H1 (cell line): ENCODE measurements around the gene CBLL2. TPM values are rescaled to one million over a fixed set of nuclear protein-coding genes. Genes with fewer than 3 reads are reported as not detected.

ENCODE experiments used
- CTCF ChIA-PET: fragments of 300-600 bp; sonication (Branson Sonifier 250); formaldehyde crosslinking; loops from one replicate; lab custom pipeline; 2021; ENCODE audit not compliant: partially characterized antibody; lab: Charles Lee
- POLR2A ChIA-PET: fragments of 300-600 bp; sonication (Branson Sonifier 250); formaldehyde crosslinking; loops from one replicate; lab custom pipeline; 2021; ENCODE audit warnings: inconsistent platforms; ENCODE audit not compliant: partially characterized antibody; lab: Charles Lee
- DNase-seq, 2 experiments: peaks; one replicate each; pipeline versions ENCODE4 v3.0.0 to v3.0.0-alpha.2; 2010 to 2022; ENCODE audit warnings: low spot score in 2 of 2, low read depth in 1 of 2, mixed read lengths in 1 of 2
- FAIRE-seq: peaks from 2 replicates; lab custom pipeline; 2011; peaks lifted over from hg19 to GRCh38; lab: Jason Lieb, UNC
- H2AFZ ChIP-seq: 2 replicates; pipeline ENCODE4 v1.8.1; 2012; ENCODE audit warnings: low read length, inconsistent platforms
- H2AK5ac ChIP-seq: 2 replicates; pipeline ENCODE4 v1.6.1; 2013; ENCODE audit warnings: low read depth, low read length
- H2BK120ac ChIP-seq: replicated peaks from 2 replicates; pipeline ENCODE3; 2013; ENCODE audit warnings: low read depth, low read length, inconsistent platforms
- H2BK12ac ChIP-seq: 2 replicates; pipeline ENCODE4 v1.6.1; 2013; ENCODE audit warnings: low read depth, low read length
- H2BK15ac ChIP-seq: 2 replicates; pipeline ENCODE4 v1.6.1; 2013; ENCODE audit warnings: low read length
- H2BK20ac ChIP-seq: 2 replicates; pipeline ENCODE4 v1.6.1; 2013; ENCODE audit warnings: low read length
- H2BK5ac ChIP-seq: 2 replicates; pipeline ENCODE4 v1.6.1; 2013; ENCODE audit warnings: low read depth, low read length
- H3K14ac ChIP-seq: 2 replicates; pipeline ENCODE4 v1.6.1; 2013; ENCODE audit warnings: inconsistent platforms; ENCODE audit not compliant: insufficient read length
- H3K18ac ChIP-seq: 2 replicates; pipeline ENCODE4 v1.6.1; 2013; ENCODE audit warnings: low read length; ENCODE audit errors: extremely low read depth
- H3K23ac ChIP-seq: 2 replicates; pipeline ENCODE4 v1.6.1; 2013; ENCODE audit warnings: inconsistent platforms; ENCODE audit not compliant: insufficient read length
- H3K23me2 ChIP-seq: 2 replicates; pipeline ENCODE4 v1.6.1; 2013; ENCODE audit warnings: low read depth, low read length
- H3K27ac ChIP-seq: 2 replicates; pipeline ENCODE4 v1.6.1; 2011; ENCODE audit warnings: low read depth, low read length, inconsistent platforms
- H3K27me3 ChIP-seq, 4 experiments: replicated peaks in 1 of 4; 1 replicate in 1 of 4; 2 replicates in 3 of 4; pipeline versions ENCODE4 v1.6.1 to v1.8.1; 2011 to 2013; ENCODE audit warnings: low read length in 3 of 4, mild to moderate bottlenecking in 3 of 4, inconsistent platforms in 2 of 4, mixed read lengths in 2 of 4, moderate library complexity in 1 of 4; ENCODE audit not compliant: control insufficient read depth in 3 of 4, insufficient read depth in 3 of 4; ENCODE audit errors: extremely low read depth in 1 of 4
- H3K36me3 ChIP-seq, 4 experiments: 2 replicates each; pipeline versions ENCODE4 v1.6.1 to v1.8.1; 2011 to 2013; ENCODE audit warnings: mild to moderate bottlenecking in 4 of 4, low read length in 3 of 4, moderate library complexity in 2 of 4, control low read depth in 1 of 4, inconsistent platforms in 1 of 4; ENCODE audit not compliant: insufficient read depth in 4 of 4, control insufficient read depth in 2 of 4
- H3K4ac ChIP-seq: replicated peaks from 2 replicates; pipeline ENCODE3; 2013; ENCODE audit warnings: low read length, low read depth, mixed read lengths, inconsistent platforms; ENCODE audit not compliant: insufficient read length
- H3K4me1 ChIP-seq, 4 experiments: replicated peaks in 1 of 4; 1 replicate in 1 of 4; 2 replicates in 3 of 4; pipeline versions ENCODE4 v1.6.1 to v1.8.1; 2011 to 2013; ENCODE audit warnings: low read length in 3 of 4, inconsistent platforms in 2 of 4, mixed read lengths in 1 of 4; ENCODE audit not compliant: insufficient read depth in 4 of 4, control insufficient read depth in 3 of 4
- H3K4me2 ChIP-seq, 2 experiments: 2 replicates each; pipeline versions ENCODE4 v1.6.1 to v1.8.1; 2011 to 2013; ENCODE audit warnings: low read depth in 2 of 2, low read length in 2 of 2, control low read depth in 1 of 2, inconsistent platforms in 1 of 2, mild to moderate bottlenecking in 1 of 2; ENCODE audit not compliant: insufficient read depth in 1 of 2
- H3K4me3 ChIP-seq, 4 experiments: fragments of 200-600, 300-600 bp in 1 of 4; sonication (generic), shearing (Covaris generic), sonication (Bioruptor Twin) in 1 of 4; 2 replicates each; pipeline versions ENCODE4 v1.5.1 to v1.8.1; 2011 to 2016; ENCODE audit warnings: low read length in 4 of 4, low read depth in 3 of 4, control low read depth in 2 of 4, inconsistent platforms in 2 of 4, mild to moderate bottlenecking in 2 of 4, mixed read lengths in 1 of 4, moderate library complexity in 1 of 4; ENCODE audit not compliant: insufficient read depth in 2 of 4; ENCODE audit errors: extremely low read depth in 1 of 4
- H3K56ac ChIP-seq: replicated peaks from 2 replicates; pipeline ENCODE3; 2013; ENCODE audit warnings: low read depth, mild to moderate bottlenecking, mixed read lengths, low read length, inconsistent platforms; ENCODE audit not compliant: insufficient read length
- H3K79me1 ChIP-seq: 2 replicates; pipeline ENCODE4 v1.6.1; 2013; ENCODE audit warnings: low read depth, low read length, control low read depth
- H3K79me2 ChIP-seq, 2 experiments: 2 replicates each; pipeline versions ENCODE4 v1.6.1 to v1.8.1; 2012 to 2013; ENCODE audit warnings: low read length in 2 of 2, mild to moderate bottlenecking in 2 of 2, inconsistent platforms in 1 of 2; ENCODE audit not compliant: insufficient read depth in 2 of 2, control insufficient read depth in 1 of 2
- H3K9ac ChIP-seq, 4 experiments: replicated peaks in 1 of 4; 1 replicate in 1 of 4; 2 replicates in 3 of 4; pipeline versions ENCODE4 v1.6.1 to v1.8.1; 2011 to 2013; ENCODE audit warnings: low read depth in 3 of 4, low read length in 3 of 4, control low read depth in 2 of 4, mild to moderate bottlenecking in 2 of 4, moderate library complexity in 2 of 4, inconsistent platforms in 1 of 4; ENCODE audit errors: extremely low read depth in 1 of 4
- H3K9me3 ChIP-seq, 2 experiments: 2 replicates each; pipeline versions ENCODE4 v1.6.1 to v1.8.1; 2012 to 2013; ENCODE audit warnings: mild to moderate bottlenecking in 2 of 2, moderate library complexity in 2 of 2, control low read depth in 1 of 2, inconsistent platforms in 1 of 2, low read depth in 1 of 2, low read length in 1 of 2, mixed read lengths in 1 of 2; ENCODE audit not compliant: insufficient read depth in 2 of 2
- H4K20me1 ChIP-seq, 2 experiments: replicated peaks in 1 of 2; 2 replicates each; pipeline versions ENCODE3 to v1.8.1; 2011 to 2013; ENCODE audit warnings: inconsistent platforms in 2 of 2, low read length in 2 of 2, mild to moderate bottlenecking in 1 of 2; ENCODE audit not compliant: insufficient read depth in 2 of 2, control insufficient read depth in 1 of 2
- H4K5ac ChIP-seq: 2 replicates; pipeline ENCODE4 v1.6.1; 2013; ENCODE audit warnings: low read length, low read depth, mixed read lengths, inconsistent platforms; ENCODE audit not compliant: insufficient read length
- H4K8ac ChIP-seq: 2 replicates; pipeline ENCODE4 v1.8.0; 2013; ENCODE audit warnings: mild to moderate bottlenecking, moderate library complexity, low read length, inconsistent platforms; ENCODE audit not compliant: insufficient read depth; ENCODE audit errors: extremely low read depth
- H4K91ac ChIP-seq: replicated peaks from 2 replicates; pipeline ENCODE3; 2013; ENCODE audit warnings: low read length, mixed read lengths, inconsistent platforms; ENCODE audit not compliant: insufficient read length
- JUND ChIP-seq: IDR thresholded peaks from 2 replicates; pipeline ENCODE4 v1.6.1; 2011; ENCODE audit warnings: mild to moderate bottlenecking, improper control_type of control experiment, low read length
- POLR2A ChIP-seq, 2 experiments: IDR thresholded peaks; 1 replicate in 1 of 2; 2 replicates in 1 of 2; pipeline ENCODE4 v1.6.1; 2011; ENCODE audit warnings: low read depth in 2 of 2, low read length in 2 of 2, mild to moderate bottlenecking in 2 of 2; ENCODE audit errors: control extremely low read depth in 1 of 2
- RAD21 ChIP-seq, 2 experiments: IDR thresholded peaks in 1 of 2; conservative IDR thresholded peaks in 1 of 2; 2 replicates each; pipeline ENCODE4 v1.6.1; 2011; ENCODE audit warnings: low read depth in 2 of 2, low read length in 2 of 2, improper control_type of control experiment in 1 of 2, inconsistent platforms in 1 of 2, mild to moderate bottlenecking in 1 of 2, moderate library complexity in 1 of 2
- WGBS, 2 experiments: shearing (Covaris generic) in 1 of 2; methylation state at CpG; one replicate each; pipeline versions ENCODE4 v1.1.6 to v1.1.7; 2013 to 2015; ENCODE audit warnings: low lambda C conversion rate in 2 of 2, mixed read lengths in 2 of 2, inconsistent platforms in 1 of 2, low coverage in 1 of 2, missing lambda C conversion rate in 1 of 2; ENCODE audit not compliant: insufficient replicate concordance in 2 of 2, insufficient coverage in 1 of 2, insufficient read length in 1 of 2; ENCODE audit errors: extremely low coverage in 1 of 2, missing lambda C conversion rate in 1 of 2; 5-methylcytosine and 5-hydroxymethylcytosine counted together
- polyA plus RNA-seq, 7 experiments: library from polyadenylated mRNA; depleted of rRNA in 3 of 7; stranded (reverse) in 5 of 7; unstranded in 2 of 7; fragments of >200 nt in 5 of 7; fragments of 200-250 nt in 2 of 7; gene quantifications; 1 replicate in 5 of 7; 2 replicates in 1 of 7; 4 replicates in 1 of 7; pipeline versions ENCODE4 v1.2.1 to v1.2.3, GENCODE V29; 2011 to 2013; ENCODE audit warnings: missing spikeins in 2 of 7, mixed read lengths in 2 of 7
- total RNA-seq: library from RNA; stranded (reverse); fragmentation: NEBNext Ultra II Directional; extraction: Animal tissue kit (Norgen Biotek cat#: 25700); gene quantifications from 2 replicates; pipeline ENCODE4 v1.2.1, GENCODE V29; 2021

Gene CBLL2
- total and polyA plus RNA-seq, 2 of the 8 experiments (the other 6 are each of a cell fraction or from before 2014, with no cell fraction given) = not detected

DNA sequence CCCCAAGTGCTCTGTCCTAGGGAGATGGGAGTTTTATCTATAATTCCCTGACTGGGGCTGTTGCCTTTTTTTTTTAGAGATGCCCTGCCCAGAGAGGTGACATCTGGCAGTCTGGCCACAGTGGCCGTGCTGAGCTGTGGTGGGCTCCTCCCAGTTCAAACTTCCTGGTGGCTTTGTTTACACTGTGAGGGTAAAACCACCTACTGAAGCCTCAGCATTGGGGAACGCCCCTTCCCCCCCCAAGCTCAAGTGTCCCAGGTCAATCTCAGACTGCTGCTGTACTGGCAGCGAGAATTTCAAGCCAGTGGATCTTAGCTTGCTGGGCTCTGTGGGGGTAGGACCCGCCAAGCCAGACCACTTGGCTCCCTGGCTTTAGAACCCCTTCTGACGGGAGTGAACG, 38.3 kb upstream of the CBLL2 start:
- H3K27ac ChIP-seq = no peak overlapping the region
- no peak overlapping the region for H2BK15ac ChIP-seq
- no peaks in the 10 kb centered on the region for H3K36me3 ChIP-seq
- H2BK120ac ChIP-seq = no peak overlapping the region
- FAIRE-seq (no peak), DNase-seq (no peak)
- no peak for TF ChIP-seq POLR2A (IDR thresholded peaks at IDR 0.05; ENCODE audit: control extremely low read depth in 1 of 2, low read depth in 2 of 2, low read length in 2 of 2)
- TF ChIP-seq JUND = no peak
- TF ChIP-seq RAD21 (IDR thresholded peaks at IDR 0.05 in 1 of 2, conservative IDR thresholded peaks at IDR 0.05 in 1 of 2; ENCODE audit: low read depth in 2 of 2, low read length in 2 of 2) = no peak
- no peak overlapping the region for H4K5ac ChIP-seq
- ChIA-PET POLR2A (no interaction called here), CTCF (interaction anchor here (0.6 to 0.9 kb wide), 2 partner anchors 249 to 1805 kb away, joined by 3 read pairs; no protein-coding TSS in a partner anchor)
- no peak overlapping the region for H3K4me3 ChIP-seq
- H2BK5ac ChIP-seq = no peak overlapping the region
- no peak overlapping the region for H3K23ac ChIP-seq
- H3K79me2 ChIP-seq = no peaks in the 10 kb centered on the region
- H3K9ac ChIP-seq = no peak overlapping the region
- H2AK5ac ChIP-seq = no peak overlapping the region
- H4K91ac ChIP-seq = no peak overlapping the region
- H2AFZ ChIP-seq = no peak overlapping the region
- H3K9me3 ChIP-seq = no peaks in the 10 kb centered on the region
- H3K4me2 ChIP-seq = no peak overlapping the region
- no peak overlapping the region for H3K18ac ChIP-seq
- no peak overlapping the region for H3K56ac ChIP-seq
- H3K27me3 ChIP-seq = no peaks in the 10 kb centered on the region
- no peaks in the 10 kb centered on the region for H3K79me1 ChIP-seq
- no peak overlapping the region for H3K14ac ChIP-seq
- H4K20me1 ChIP-seq = no peaks in the 10 kb centered on the region
- no peak overlapping the region for H2BK12ac ChIP-seq
- no peaks in the 10 kb centered on the region for H3K23me2 ChIP-seq
- H4K8ac ChIP-seq = no peak overlapping the region
- no peak overlapping the region for H3K4ac ChIP-seq
- WGBS, 2 experiments = 91% methylated on average over 4 of the region's 6 CpGs; no CpG with 5 or more reads in 1 of the 2 experiments
- no peaks in the 10 kb centered on the region for H3K4me1 ChIP-seq
- H2BK20ac ChIP-seq = no peak overlapping the region
